ENCODE data around the gene CACYBP.

Gene CACYBP

GRCh38 chr1:174974711-174975119 lies 25.0 kb upstream of the CACYBP start:
- no peak for DNase-seq (ENCODE audit: low read depth in 2 of 2)

- DNase-seq (ENCODE audit: low read depth in 2 of 2), result no peak
Observed at GRCh38 chr1:174975764-174976163, 24.0 kb upstream of the CACYBP start.

GRCh38 chr1:174976436-174977108 lies 23.2 kb upstream of the CACYBP start:
- DNase-seq (ENCODE audit: low read depth in 2 of 2), result no peak

- no peak for DNase-seq (ENCODE audit: low read depth in 2 of 2)
Observed at GRCh38 chr1:174982971-174983689, 16.6 kb upstream of the CACYBP start.

GRCh38 chr1:174984952-174985351 lies 14.8 kb upstream of the CACYBP start:
- DNase-seq (ENCODE audit: low read depth in 2 of 2), result no peak

- DNase-seq (ENCODE audit: low read depth in 2 of 2), result no peak
Observed at GRCh38 chr1:174988539-174988938, 11.2 kb upstream of the CACYBP start.

GRCh38 chr1:174988986-174989385 lies 10.8 kb upstream of the CACYBP start:
- no peak for DNase-seq (ENCODE audit: low read depth in 2 of 2)

GRCh38 chr1:174989536-174990220 lies 10.1 kb upstream of the CACYBP start:
- DNase-seq (ENCODE audit: low read depth in 2 of 2), result no peak

GRCh38 chr1:174990382-174990999 lies 9.3 kb upstream of the CACYBP start:
- no peak for DNase-seq (ENCODE audit: low read depth in 2 of 2)

- DNase-seq (ENCODE audit: low read depth in 2 of 2), result no peak
Observed at GRCh38 chr1:174991473-174991872, 8.3 kb upstream of the CACYBP start.

- DNase-seq (ENCODE audit: low read depth in 2 of 2), result no peak
Observed at GRCh38 chr1:174995121-174995520, 4.6 kb upstream of the CACYBP start.

- no peak for DNase-seq (ENCODE audit: low read depth in 2 of 2)
Observed at GRCh38 chr1:174995916-174996315, 3.8 kb upstream of the CACYBP start.

GRCh38 chr1:174996476-174996875 lies 3.3 kb upstream of the CACYBP start:
- DNase-seq (ENCODE audit: low read depth in 2 of 2), result no peak

GRCh38 chr1:174997041-174997440 lies 2.7 kb upstream of the CACYBP start:
- no peak for DNase-seq (ENCODE audit: low read depth in 2 of 2)

- no peak for DNase-seq (ENCODE audit: low read depth in 2 of 2)
Observed at GRCh38 chr1:174998569-174999215, 1.1 kb upstream of the CACYBP start.

GRCh38 chr1:174999216-174999935 lies 371 bp upstream of the CACYBP start:
- peak; percentile 93 to 94 for DNase-seq (ENCODE audit: low read depth in 2 of 2)

GRCh38 chr1:175000697-175001187 lies 995 bp downstream of the CACYBP start:
- no peak for DNase-seq (ENCODE audit: low read depth in 2 of 2)

GRCh38 chr1:175002910-175003517 lies 3.3 kb downstream of the CACYBP start:
- no peak for DNase-seq (ENCODE audit: low read depth in 2 of 2)

- DNase-seq (ENCODE audit: low read depth in 2 of 2), result no peak
Observed at GRCh38 chr1:175003521-175003920, 3.8 kb downstream of the CACYBP start.

GRCh38 chr1:175005085-175005783 lies 5.5 kb downstream of the CACYBP start:
- DNase-seq (ENCODE audit: low read depth in 2 of 2), result no peak
